Ovary (tissue), 9 donors: ENCODE results near the gene KIF6. TPM values are rescaled to one million over a fixed set of nuclear protein-coding genes. Genes with fewer than 3 reads are reported as not detected.

ENCODE experiments used
- DNase-seq, 5 donors: peaks; one replicate each; pipeline ENCODE4 v3.0.0-alpha.2; 2019 to 2020
- H3K27ac ChIP-seq, 2 donors: fragments of 200-600 bp; one replicate each; pipeline versions ENCODE4 v1.5.1 to v1.8.0; 2019 to 2022
- H3K27me3 ChIP-seq: fragments of 200-600 bp; one replicate; pipeline ENCODE4 v1.8.0; 2022
- H3K36me3 ChIP-seq: fragments of 200-600 bp; sonication (generic); one replicate; pipeline ENCODE4 v1.5.1; 2019
- H3K4me1 ChIP-seq: one replicate; pipeline ENCODE4 v1.8.1; 2013; ENCODE audit warnings: mild to moderate bottlenecking, moderate library complexity; ENCODE audit not compliant: insufficient read depth
- H3K4me3 ChIP-seq: fragments of 200-600 bp; sonication (generic); one replicate; pipeline ENCODE4 v1.5.1; 2017
- H3K9me3 ChIP-seq, 2 donors: fragments of 200-600 bp in 1 of 2; sonication (generic) in 1 of 2; one replicate each; pipeline versions ENCODE4 v1.5.1 to v1.8.1; 2013 to 2019; ENCODE audit warnings: mild to moderate bottlenecking in 1 of 2, moderate library complexity in 1 of 2
- CTCF ChIP-seq, 3 donors: fragments of 450-650 bp in 2 of 3; fragments of 200-600 bp in 1 of 3; IDR thresholded peaks; one replicate each; pipeline versions ENCODE4 v1.5.1 to v1.8.0; 2016 to 2022; ENCODE audit warnings: antibody characterized with exemption in 3 of 3, mild to moderate bottlenecking in 1 of 3
- EP300 ChIP-seq: sonication (generic); formaldehyde crosslinking; IDR thresholded peaks from one replicate; pipeline ENCODE4 v1.6.1; 2017; ENCODE audit warnings: antibody characterized with exemption
- POLR2A ChIP-seq: fragments of 450-650 bp; IDR thresholded peaks from one replicate; pipeline ENCODE4 v1.6.1; 2017; ENCODE audit warnings: antibody characterized with exemption, mild to moderate bottlenecking, moderate library complexity
- WGBS, 3 donors: extraction: QIAGEN DNeasy Blood & Tissue Kit in 1 of 3; methylation state at CpG; one replicate each; pipeline versions ENCODE4 v1.1.5 to v1.1.7; 2013 to 2017; 5-methylcytosine and 5-hydroxymethylcytosine counted together
- intact Hi-C, 4 donors: fragments of 100-400 bp; cut with DNase I; formaldehyde crosslinking; loops; one replicate each; pipeline versions ENCODE4 v1.11.0 to v1.15.1; 2022 to 2023
- polyA plus RNA-seq, 2 donors: library from polyadenylated mRNA; stranded (reverse); fragments of 200-250 nt in 1 of 2; fragments of 350-450 nt in 1 of 2; fragmentation: Illumina TruSeq in 1 of 2; extraction: RNeasy Lipid Tissue Mini Kit (QIAGEN cat#74804) in 1 of 2; gene quantifications; one replicate each; pipeline ENCODE4 v1.2.3, GENCODE V29; 2013 to 2014
- total RNA-seq, 7 donors: library from RNA; depleted of rRNA in 2 of 7; stranded (reverse); fragments of >200 nt in 2 of 7; fragmentation: NEBNext Ultra II Directional in 3 of 7; extraction: Animal tissue kit (Norgen Biotek cat#: 25700) in 3 of 7; gene quantifications; one replicate each; pipeline versions ENCODE4 v1.1.0 to v1.2.4, GENCODE V29; 2016 to 2023
- donor health status: DM: no; HTN: no; CAD: no; lungs with moderate emphysema.
- donor health status: DM: no; HTN: no; CAD: no.
- donor health status: Bipolar disorder and iron deficiency.
- donor health status: DM: yes; HTN: yes; CAD: no.
- donor health status: DM: no; HTN: no; CAD: no.
- donor health status: DM: yes; HTN: yes; CAD: no.

The KIF6 gene
- total and polyA plus RNA-seq, 9 donors, result 0.12 to 2.1 (median 0.82) TPM

DNA sequence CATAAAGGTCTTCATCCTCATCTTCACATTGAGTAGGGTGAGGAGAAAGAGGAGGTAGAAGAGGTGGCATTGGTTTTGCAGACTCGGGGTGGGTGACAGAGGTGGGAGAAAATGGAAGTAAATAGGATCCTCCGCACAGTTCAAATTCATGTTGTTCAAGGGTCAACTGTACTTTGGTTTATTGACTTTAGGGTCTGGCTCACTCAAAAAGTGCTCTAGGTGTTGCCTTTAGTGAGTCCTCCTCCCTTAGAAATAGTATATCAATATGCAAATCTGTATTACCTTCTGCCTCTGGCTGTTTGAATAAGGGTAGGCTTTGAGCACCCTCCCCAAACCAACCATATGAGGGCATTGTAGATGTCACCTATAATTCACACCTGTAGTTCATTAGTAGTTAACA, 54.7 kb downstream of the KIF6 start:
- no peaks in the 10 kb centered on the region for H3K4me1 ChIP-seq

DNA sequence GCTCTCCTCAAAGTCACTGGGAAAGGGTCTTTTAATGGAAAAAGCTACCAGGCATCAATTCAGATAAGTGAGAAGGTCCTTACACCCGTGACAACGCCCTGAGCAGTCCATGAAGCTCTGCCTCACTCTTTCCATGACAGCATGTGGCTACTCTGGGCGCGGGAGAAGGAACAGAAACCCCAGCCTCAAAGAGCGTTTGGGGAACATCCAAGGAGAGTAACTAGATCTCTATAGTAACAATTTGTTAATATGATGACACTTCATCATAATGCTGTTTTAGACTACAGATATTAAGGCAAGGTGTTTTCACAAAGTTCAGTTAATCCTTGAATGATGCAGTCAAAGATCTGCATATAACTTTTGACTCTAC, 55.2 kb downstream of the KIF6 start:
- no peak for DNase-seq
- no peaks in the 10 kb centered on the region for H3K9me3 ChIP-seq
- no peak overlapping the region for H3K27ac ChIP-seq
- no peaks in the 10 kb centered on the region for H3K36me3 ChIP-seq
- no peaks in the 10 kb centered on the region for H3K4me1 ChIP-seq
- H3K4me3 ChIP-seq, result no peak overlapping the region
- H3K27me3 ChIP-seq, result no peaks in the 10 kb centered on the region
- 88 to 92% (median 92%) methylated on average over 5 of the region's 5 CpGs for WGBS, 3 donors
- intact Hi-C loops, result no loop called here
- TF ChIP-seq EP300 (no peak), POLR2A (no peak), CTCF (IDR thresholded peaks at IDR 0.05) (no peak)

More for the DNA sequence above, 54.7 kb downstream of the KIF6 start:
- Histone ChIP-seq H3K9me3 (no peaks in the 10 kb centered on the region), H3K27ac (no peak overlapping the region), H3K36me3 (no peaks in the 10 kb centered on the region), H3K4me3 (no peak overlapping the region), H3K27me3 (no peaks in the 10 kb centered on the region)
- intact Hi-C loops, result no loop called here
- WGBS, 3 donors, result 94 to 98% (median 97%) methylated on average over 2 of the region's 2 CpGs
- TF ChIP-seq CTCF (IDR thresholded peaks at IDR 0.05) (no peak), EP300 (no peak)
- DNase-seq, result no peak

DNA sequence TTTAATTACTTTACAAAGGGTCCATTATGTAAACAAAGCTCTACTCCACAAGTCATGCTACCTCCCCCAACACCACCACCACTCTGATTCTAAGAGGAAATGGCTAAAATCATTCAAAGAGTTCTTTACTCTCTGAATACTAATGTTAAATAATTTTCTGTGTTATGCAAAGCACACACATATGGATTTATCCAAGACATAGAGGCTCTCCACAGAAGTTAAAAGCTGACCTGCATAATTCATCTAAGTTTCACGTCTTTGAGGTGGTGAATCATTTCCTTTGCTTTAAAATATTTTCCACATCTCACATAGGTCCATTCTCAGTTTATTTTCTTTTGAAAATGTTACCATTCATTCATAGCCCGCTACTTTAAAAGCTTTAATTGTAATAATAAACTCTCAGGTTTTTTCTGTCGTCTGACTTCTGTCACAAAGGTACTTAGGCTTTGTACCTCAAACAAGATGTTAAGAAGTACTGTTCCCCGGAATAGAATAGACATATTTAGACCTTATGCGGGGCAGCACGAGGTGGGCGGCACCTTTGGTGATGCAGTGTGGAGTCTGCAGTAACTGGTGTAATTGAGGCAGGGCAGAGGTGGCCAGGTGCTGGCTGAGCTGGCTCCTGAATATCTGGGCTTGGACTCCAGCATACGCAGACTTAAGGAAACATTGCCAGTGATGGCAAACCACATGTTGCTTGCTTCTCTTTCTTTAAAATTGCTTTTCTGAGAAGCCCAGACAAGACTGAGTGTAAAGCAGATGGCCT, 55.8 kb downstream of the KIF6 start:
- intact Hi-C loops, result no loop called here
- Histone ChIP-seq H3K36me3 (no peaks in the 10 kb centered on the region), H3K4me1 (no peaks in the 10 kb centered on the region), H3K4me3 (no peak overlapping the region), H3K27me3 (no peaks in the 10 kb centered on the region), H3K9me3 (no peaks in the 10 kb centered on the region), H3K27ac (no peak overlapping the region)
- 48 to 67% (median 59%) methylated on average over 8 of the region's 8 CpGs for WGBS, 3 donors
- no peak for DNase-seq
- TF ChIP-seq POLR2A (no peak), EP300 (no peak), CTCF (IDR thresholded peaks at IDR 0.05) (no peak)

DNA sequence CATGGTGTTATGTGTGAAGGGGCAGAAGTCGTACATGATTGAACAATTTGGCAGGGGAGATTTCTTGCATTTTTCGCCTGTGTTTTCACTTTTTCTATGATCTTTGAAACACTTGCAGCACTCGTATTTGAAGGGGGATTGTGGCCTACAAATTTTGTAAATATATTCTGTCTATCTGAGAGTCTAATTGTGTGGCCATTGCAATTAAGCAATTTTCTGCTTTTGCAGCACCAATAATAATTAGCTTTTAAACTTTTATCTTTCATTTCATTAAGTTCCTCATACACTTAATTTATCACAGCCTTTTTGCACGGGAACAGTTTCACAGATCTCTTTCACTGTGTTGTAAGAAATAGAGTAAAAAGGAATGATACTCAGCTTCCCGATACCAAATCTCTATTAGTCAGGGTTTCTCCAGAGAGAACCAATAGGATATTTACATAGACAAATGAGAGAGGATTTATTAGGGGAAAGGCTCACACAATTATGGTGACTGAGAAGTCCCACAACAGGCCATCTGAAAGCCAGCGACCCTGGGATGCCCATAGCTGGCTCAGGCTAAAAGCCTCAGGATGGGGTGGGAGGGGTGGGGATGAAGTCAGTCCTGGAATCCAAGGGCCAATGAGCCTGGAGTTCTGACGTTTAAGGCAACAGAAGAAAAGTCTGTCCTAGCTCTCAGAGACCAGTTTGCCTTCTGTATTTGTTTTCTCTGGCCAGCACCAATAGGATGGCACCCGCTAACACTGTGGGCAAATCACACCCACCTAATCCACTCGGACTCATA, 58.3 kb downstream of the KIF6 start:
- intact Hi-C loops, result no loop called here

More for the DNA sequence above, 58.3 kb downstream of the KIF6 start:
- DNase-seq, result no peak
- 76 to 84% (median 82%) methylated on average over 9 of the region's 9 CpGs for WGBS, 3 donors
- Histone ChIP-seq H3K27me3 (no peaks in the 10 kb centered on the region), H3K4me3 (no peak overlapping the region), H3K9me3 (no peaks in the 10 kb centered on the region), H3K36me3 (no peaks in the 10 kb centered on the region), H3K27ac (no peak overlapping the region), H3K4me1 (no peaks in the 10 kb centered on the region)
- TF ChIP-seq CTCF (IDR thresholded peaks at IDR 0.05) (no peak), EP300 (no peak), POLR2A (no peak)
